B cell (primary cell): Measurements from ENCODE around the gene NEK6.

Experiments used
- CTCF ChIP-seq: fragments of 200-600 bp; IDR thresholded peaks from one replicate; pipeline ENCODE4 v1.8.0; 2022; ENCODE audit warnings: antibody characterized with exemption, mild to moderate bottlenecking
- EZH2 ChIP-seq: IDR thresholded peaks from 2 replicates; pipeline ENCODE4 v1.6.1; 2012; ENCODE audit warnings: borderline replicate concordance, low read depth, mild to moderate bottlenecking, moderate library complexity, low read length; ENCODE audit not compliant: insufficient read depth, poor library complexity, severe bottlenecking

- TF ChIP-seq CTCF (no peak), EZH2 (no peak)
These were observed 91.1 kb downstream of the NEK6 start for GRCh38 chr9:124348831-124349230.
